WTC11 (cell line): Measurements from ENCODE around the gene CCDC57. TPM values are rescaled to one million over a fixed set of nuclear protein-coding genes. Genes with fewer than 3 reads are reported as not detected.
A peak's percentile ranks its signal among the peaks of the same experiment; 100 is the strongest.

ENCODE experiments used
- ATAC-seq: fragments of 200-7000 bp; cut with Tn5 transposase; 2 replicates; pipeline ENCODE4 v1.10.0; 2021; ENCODE audit warnings: mild to moderate bottlenecking, moderate library complexity
- CTCF ChIA-PET: fragments of 300-600 bp; sonication (Branson Sonifier 250); formaldehyde crosslinking; loops from one replicate; lab custom pipeline; 2021; ENCODE audit warnings: antibody characterized with exemption; lab: Charles Lee
- POLR2A ChIA-PET: fragments of 350-600 bp; sonication (Branson Sonifier 250); formaldehyde crosslinking; loops from one replicate; lab custom pipeline; 2021; ENCODE audit warnings: antibody characterized with exemption; lab: Charles Lee
- DNase-seq: peaks from one replicate; pipeline ENCODE4 v3.0.0; 2021; ENCODE audit warnings: low spot score
- H3K27ac Mint-ChIP-seq: 2 replicates; pipeline ENCODE4 v1.8.0; 2021; ENCODE audit warnings: mixed read lengths
- H3K27me3 Mint-ChIP-seq: 2 replicates; pipeline ENCODE4 v1.8.0; 2021; ENCODE audit warnings: low read depth, mild to moderate bottlenecking, moderate library complexity, mixed read lengths
- H3K36me3 Mint-ChIP-seq: 2 replicates; pipeline ENCODE4 v1.8.0; 2021; ENCODE audit warnings: mixed read lengths
- H3K4me1 Mint-ChIP-seq: 2 replicates; pipeline ENCODE4 v1.8.0; 2022; ENCODE audit warnings: mixed read lengths
- H3K4me3 Mint-ChIP-seq: 2 replicates; pipeline ENCODE4 v1.8.0; 2021; ENCODE audit warnings: mild to moderate bottlenecking, moderate library complexity, mixed read lengths
- H3K9me3 Mint-ChIP-seq: 2 replicates; pipeline ENCODE4 v1.8.0; 2021; ENCODE audit warnings: mixed read lengths
- ATF1 ChIP-seq: sonication (generic); formaldehyde crosslinking; IDR thresholded peaks from 2 replicates; pipeline ENCODE4 v1.8.1; 2023; ENCODE audit warnings: mild to moderate bottlenecking, moderate library complexity, missing genetic modification reagents
- ATF6 ChIP-seq: sonication (generic); formaldehyde crosslinking; IDR thresholded peaks from 2 replicates; pipeline ENCODE4 v1.8.1; 2023; ENCODE audit warnings: mild to moderate bottlenecking, missing genetic modification reagents
- CDX4 ChIP-seq: fragments of 250-450 bp; sonication (Bioruptor Pico); IDR thresholded peaks from 2 replicates; pipeline ENCODE4 v1.9.0; 2021; ENCODE audit warnings: moderate library complexity, mild to moderate bottlenecking, inconsistent platforms, borderline replicate concordance
- CTCF ChIP-seq: fragments of 200-600 bp; IDR thresholded peaks from 2 replicates; pipeline ENCODE4 v1.8.0; 2022; ENCODE audit warnings: antibody characterized with exemption
- E2F4 ChIP-seq: sonication (generic); formaldehyde crosslinking; IDR thresholded peaks from 2 replicates; pipeline ENCODE4 v1.8.1; 2022; ENCODE audit warnings: low read depth, mild to moderate bottlenecking, moderate library complexity, missing genetic modification reagents, borderline replicate concordance
- E2F5 ChIP-seq: sonication (generic); formaldehyde crosslinking; IDR thresholded peaks from 2 replicates; pipeline ENCODE4 v1.8.1; 2022; ENCODE audit warnings: mild to moderate bottlenecking, moderate library complexity, missing genetic modification reagents
- ELF4 ChIP-seq: sonication (generic); formaldehyde crosslinking; IDR thresholded peaks from 2 replicates; pipeline ENCODE4 v1.8.1; 2022; ENCODE audit warnings: low read depth, mild to moderate bottlenecking, moderate library complexity, missing genetic modification reagents
- FOXJ3 ChIP-seq: sonication (generic); formaldehyde crosslinking; IDR thresholded peaks from 2 replicates; pipeline ENCODE4 v1.9.0; 2021; ENCODE audit warnings: missing genetic modification reagents, mild to moderate bottlenecking, borderline replicate concordance
- GABPB1 ChIP-seq: sonication (generic); formaldehyde crosslinking; IDR thresholded peaks from 2 replicates; pipeline ENCODE4 v1.8.1; 2023; ENCODE audit warnings: mild to moderate bottlenecking, missing genetic modification reagents
- IRF2 ChIP-seq: sonication (generic); formaldehyde crosslinking; IDR thresholded peaks from 2 replicates; pipeline ENCODE4 v1.8.0; 2022; ENCODE audit warnings: low read depth, missing genetic modification reagents, borderline replicate concordance
- JAZF1 ChIP-seq: fragments of 250-450 bp; sonication (Bioruptor Pico); IDR thresholded peaks from 2 replicates; pipeline ENCODE4 v1.9.0; 2021; ENCODE audit warnings: moderate library complexity, mild to moderate bottlenecking, inconsistent platforms
- MAX ChIP-seq: sonication (generic); formaldehyde crosslinking; IDR thresholded peaks from 2 replicates; pipeline ENCODE4 v1.8.0; 2022; ENCODE audit warnings: mild to moderate bottlenecking, missing genetic modification reagents
- SMAD3 ChIP-seq: sonication (generic); formaldehyde crosslinking; IDR thresholded peaks from 2 replicates; pipeline ENCODE4 v1.8.0; 2022; ENCODE audit warnings: missing genetic modification reagents, mild to moderate bottlenecking, borderline replicate concordance
- SMAD4 ChIP-seq: sonication (generic); formaldehyde crosslinking; IDR thresholded peaks from 2 replicates; pipeline ENCODE4 v1.8.0; 2022; ENCODE audit warnings: mild to moderate bottlenecking, missing genetic modification reagents
- ZBTB21 ChIP-seq: sonication (generic); formaldehyde crosslinking; IDR thresholded peaks from 2 replicates; pipeline ENCODE4 v1.8.1; 2023; ENCODE audit warnings: mild to moderate bottlenecking, missing genetic modification reagents, borderline replicate concordance
- ZNF121 ChIP-seq: sonication (generic); formaldehyde crosslinking; IDR thresholded peaks from 2 replicates; pipeline ENCODE4 v1.8.0; 2023; ENCODE audit warnings: missing genetic modification reagents
- ZNF138 ChIP-seq: sonication (generic); formaldehyde crosslinking; conservative IDR thresholded peaks from 2 replicates; pipeline ENCODE4 v1.8.1; 2022; ENCODE audit warnings: mild to moderate bottlenecking, moderate library complexity, missing genetic modification reagents
- ZNF281 ChIP-seq: sonication (generic); formaldehyde crosslinking; IDR thresholded peaks from 2 replicates; pipeline ENCODE4 v1.8.0; 2023; ENCODE audit warnings: mild to moderate bottlenecking, missing genetic modification reagents
- ZNF317 ChIP-seq: sonication (generic); formaldehyde crosslinking; IDR thresholded peaks from 2 replicates; pipeline ENCODE4 v1.8.1; 2023; ENCODE audit warnings: low read depth, mild to moderate bottlenecking, moderate library complexity, missing genetic modification reagents, borderline replicate concordance
- total RNA-seq: library from RNA; stranded (reverse); gene quantifications from 3 replicates; pipeline ENCODE4 v1.2.3, GENCODE V29; 2021

Gene CCDC57
- total RNA-seq, 1 experiment from 2014 or later = 20.0 TPM

- POLR2A ChIA-PET = interaction anchor here (0.5 kb wide), 1 partner anchor 12 kb away, joined by 3 read pairs; no protein-coding TSS in a partner anchor
- TF ChIP-seq ELF4 (CRISPR knock-in tag) (no peak), ATF6 (CRISPR knock-in tag) (no peak), ZNF317 (no peak), SMAD4 (CRISPR knock-in tag) (no peak), ZNF121 (CRISPR knock-in tag) (no peak), SMAD3 (CRISPR knock-in tag) (no peak), JAZF1 (CRISPR knock-in tag) (no peak), CTCF (no peak), ATF1 (CRISPR knock-in tag) (no peak), IRF2 (CRISPR knock-in tag) (no peak), ZNF281 (CRISPR knock-in tag) (no peak), ZBTB21 (no peak), CDX4 (no peak), E2F5 (CRISPR knock-in tag) (no peak), ZNF138 (no peak), MAX (CRISPR knock-in tag) (no peak), FOXJ3 (CRISPR knock-in tag) (no peak), E2F4 (CRISPR knock-in tag) (no peak), GABPB1 (CRISPR knock-in tag) (no peak)
- DNase-seq = no peak
- H3K9me3 Mint-ChIP-seq = no peaks in the 10 kb centered on the region
- peaks cover 7% of the 10 kb centered on the region for H3K27me3 Mint-ChIP-seq
- peak; percentile 50; the same call in 1 of the 2 replicates for ATAC-seq
- no peaks in the 10 kb centered on the region for H3K36me3 Mint-ChIP-seq
- no peak overlapping the region for H3K4me3 Mint-ChIP-seq
- 0 out of 2 replicates have a peak overlapping the region, but pooled peaks have one; percentile 62 for H3K27ac Mint-ChIP-seq
- CTCF ChIA-PET = interaction anchor here (0.7 to 1.7 kb wide), 3 partner anchors 13 to 89 kb away, joined by 3 to 7 read pairs (median 5); no protein-coding TSS in a partner anchor
- peaks cover 10% of the 10 kb centered on the region for H3K4me1 Mint-ChIP-seq
Observed at GRCh38 chr17:82118815-82119380, 93.7 kb downstream of the CCDC57 start.
